CD4-positive, alpha-beta T cell treated with Interleukin-6 for 4 hours (primary cell): ENCODE data around the gene KRTAP7-1.
A peak's percentile ranks its signal among the peaks of the same experiment; 100 is the strongest.

ENCODE experiments used
- DNase-seq: peaks from one replicate; pipeline ENCODE4 v3.0.0-alpha.2; 2020; ENCODE audit warnings: mixed read lengths

Gene KRTAP7-1, protein sequence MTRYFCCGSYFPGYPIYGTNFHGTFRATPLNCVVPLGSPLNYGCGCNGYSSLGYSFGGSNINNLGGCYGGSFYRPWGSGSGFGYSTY

DNA sequence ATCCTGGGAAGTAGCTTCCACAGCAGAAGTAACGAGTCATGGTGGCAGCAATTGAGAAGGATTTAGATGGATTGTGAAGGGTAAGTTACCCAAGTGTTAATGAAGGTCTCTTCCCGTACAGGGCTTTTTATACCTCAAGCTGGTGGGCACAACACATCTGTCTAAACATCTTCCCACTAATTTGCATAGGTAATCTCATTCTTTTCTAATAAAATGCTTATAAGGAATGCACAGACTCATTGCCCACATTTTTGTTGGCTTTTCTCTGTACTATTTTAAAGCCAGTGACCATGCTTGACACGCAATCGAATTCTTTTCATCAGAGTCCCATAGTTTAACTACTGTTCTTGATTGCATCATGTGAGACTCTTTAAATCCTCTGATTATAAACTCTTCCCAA is at the start of gene KRTAP7-1:
TSS of gene KRTAP7-1 (minus strand) at position 101 of the 400 bp plus-strand sequence. CDS start at position 40, 61 bp downstream.
- DNase-seq, result no peak

DNA sequence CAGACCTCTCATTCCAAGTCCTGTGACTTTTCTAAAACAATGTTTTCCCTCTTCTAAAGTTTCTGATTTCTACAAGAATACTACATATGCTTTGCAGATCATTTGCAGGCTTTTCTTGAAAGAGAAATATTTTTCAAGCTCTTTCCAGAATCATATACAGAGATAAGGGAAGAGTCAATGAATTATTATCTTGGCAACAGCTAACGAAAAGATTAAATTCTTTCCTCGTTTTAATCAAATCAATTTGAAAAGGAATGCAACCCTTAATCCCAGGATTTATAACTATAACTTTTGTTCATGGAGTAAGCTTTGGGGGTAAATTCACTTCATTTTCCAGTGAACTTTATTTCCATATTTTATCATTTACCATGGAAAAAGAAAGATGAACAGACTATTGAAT is 45.0 kb upstream of the KRTAP7-1 start:
- no peak for DNase-seq

DNA sequence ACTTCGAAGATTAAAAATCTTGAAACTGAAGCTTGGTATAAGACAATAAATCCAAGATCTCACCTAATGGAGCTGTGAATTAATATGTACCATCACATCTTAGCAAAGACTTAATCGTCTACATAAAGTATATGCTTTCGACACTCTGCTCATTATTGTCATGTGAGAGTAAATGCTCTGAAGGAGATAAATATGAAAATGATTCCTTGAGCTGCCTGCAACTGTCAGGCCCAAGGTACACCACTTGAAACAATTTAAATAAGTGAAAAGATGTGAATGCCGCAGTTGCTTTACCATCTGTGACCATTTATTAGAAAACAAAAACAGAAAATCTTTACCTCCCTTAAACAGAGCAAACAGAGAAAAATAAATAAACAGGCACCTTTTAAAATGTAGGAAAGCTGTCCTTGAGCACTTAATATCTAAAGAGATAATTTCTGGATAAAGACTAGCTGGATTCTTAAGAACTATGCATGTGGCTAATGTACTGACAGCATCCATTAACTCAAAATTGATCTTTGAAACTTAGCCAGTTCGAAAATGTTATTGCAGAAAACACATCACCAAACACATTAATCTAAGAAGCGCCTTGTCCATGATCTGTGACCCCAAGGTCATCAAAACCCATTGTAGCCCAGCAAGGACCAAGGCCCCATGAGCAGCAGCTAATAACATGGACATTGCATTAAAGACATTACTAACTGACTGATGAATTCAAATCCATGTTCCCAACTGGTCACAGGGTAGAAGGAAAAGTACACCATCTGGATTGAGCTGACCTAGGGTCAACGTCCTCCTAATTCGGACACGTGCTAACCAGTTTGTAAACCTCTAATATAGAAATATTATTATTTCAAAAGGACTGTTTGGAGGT is 18.3 kb upstream of the KRTAP7-1 start:
- DNase-seq, result no peak

DNA sequence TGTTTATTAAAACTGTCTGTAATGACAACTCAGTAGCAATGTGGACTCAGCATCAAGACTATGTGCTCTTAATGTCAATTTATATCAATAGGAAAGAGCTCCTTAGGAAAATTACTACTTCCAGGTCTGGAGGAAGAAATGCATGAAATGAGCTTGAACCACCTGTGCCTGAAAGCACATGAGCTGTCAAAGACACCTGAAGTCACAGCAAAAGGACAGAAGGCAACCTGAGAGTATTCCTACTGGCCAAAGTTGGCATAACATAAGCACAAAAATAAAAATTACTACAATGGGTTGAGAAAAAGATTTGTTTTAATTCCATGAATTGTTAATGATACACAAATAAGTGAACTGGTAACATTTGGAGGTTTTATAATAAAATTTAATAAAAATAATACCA is 13.4 kb upstream of the KRTAP7-1 start:
- DNase-seq, result no peak

DNA sequence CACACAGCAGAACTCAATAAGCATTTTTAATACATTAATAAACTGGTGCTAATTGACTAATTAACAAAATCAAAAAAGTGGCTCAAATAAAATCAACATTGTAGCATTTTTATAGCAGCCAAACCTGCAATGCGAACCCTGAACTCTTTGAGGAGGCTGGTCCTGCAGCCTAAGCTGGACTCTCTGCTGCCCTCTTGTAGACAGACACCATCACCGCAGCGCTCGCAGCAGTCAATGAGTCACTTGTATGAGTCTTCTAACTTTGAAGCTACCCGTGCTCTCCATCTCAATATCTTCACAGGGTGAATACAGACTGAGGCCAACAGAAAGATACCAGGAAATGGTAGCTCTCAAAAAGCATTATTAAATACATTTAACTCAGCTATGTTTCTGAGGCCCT is 9.7 kb upstream of the KRTAP7-1 start:
- DNase-seq, result peak; percentile 3

DNA sequence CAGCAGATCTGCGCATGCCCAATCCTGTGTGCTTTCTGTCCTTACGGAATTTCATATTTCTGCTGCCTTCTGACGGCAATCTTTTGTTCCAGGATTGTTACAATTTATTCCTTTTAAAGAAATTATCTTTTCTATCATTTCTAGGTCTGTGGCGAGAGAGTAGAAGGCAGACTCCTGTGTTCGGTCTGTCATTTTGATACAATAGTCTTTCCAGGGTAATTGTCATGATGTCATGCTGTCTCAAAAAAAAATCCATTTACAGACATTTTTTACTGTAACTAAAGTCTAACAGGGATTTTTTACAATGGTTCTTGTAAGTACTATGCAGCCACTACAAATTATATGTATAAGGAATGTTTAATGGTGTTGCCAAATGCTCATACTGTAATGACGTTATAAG is 9.0 kb upstream of the KRTAP7-1 start:
- DNase-seq, result no peak

DNA sequence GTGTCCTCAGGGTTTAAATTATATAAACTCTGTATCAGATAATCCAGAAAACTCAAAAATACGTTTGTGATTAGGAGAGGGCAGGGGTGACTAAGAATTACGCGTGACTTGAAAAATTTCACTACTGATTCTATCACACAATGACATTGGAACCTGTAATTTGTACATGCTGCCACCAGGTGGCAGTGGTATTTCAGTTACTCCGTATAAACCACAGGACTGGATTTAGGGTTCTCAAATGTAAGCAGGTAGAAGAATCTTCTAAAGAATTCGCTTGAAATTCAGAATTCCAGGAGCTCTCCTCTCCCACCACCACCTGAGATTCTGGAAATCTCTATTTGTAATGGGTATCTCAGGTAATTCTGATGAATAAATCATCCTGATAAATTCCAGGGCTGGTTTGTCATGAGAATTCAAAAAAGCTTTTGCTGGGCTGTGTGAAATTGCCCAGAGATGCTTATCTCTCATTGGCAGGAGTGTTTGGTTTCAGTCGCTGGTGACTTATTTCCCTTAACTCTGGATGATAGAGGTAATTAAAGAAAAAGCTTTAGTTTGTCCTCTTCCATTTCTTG is 1.7 kb upstream of the KRTAP7-1 start:
- peak; percentile 52 for DNase-seq

DNA sequence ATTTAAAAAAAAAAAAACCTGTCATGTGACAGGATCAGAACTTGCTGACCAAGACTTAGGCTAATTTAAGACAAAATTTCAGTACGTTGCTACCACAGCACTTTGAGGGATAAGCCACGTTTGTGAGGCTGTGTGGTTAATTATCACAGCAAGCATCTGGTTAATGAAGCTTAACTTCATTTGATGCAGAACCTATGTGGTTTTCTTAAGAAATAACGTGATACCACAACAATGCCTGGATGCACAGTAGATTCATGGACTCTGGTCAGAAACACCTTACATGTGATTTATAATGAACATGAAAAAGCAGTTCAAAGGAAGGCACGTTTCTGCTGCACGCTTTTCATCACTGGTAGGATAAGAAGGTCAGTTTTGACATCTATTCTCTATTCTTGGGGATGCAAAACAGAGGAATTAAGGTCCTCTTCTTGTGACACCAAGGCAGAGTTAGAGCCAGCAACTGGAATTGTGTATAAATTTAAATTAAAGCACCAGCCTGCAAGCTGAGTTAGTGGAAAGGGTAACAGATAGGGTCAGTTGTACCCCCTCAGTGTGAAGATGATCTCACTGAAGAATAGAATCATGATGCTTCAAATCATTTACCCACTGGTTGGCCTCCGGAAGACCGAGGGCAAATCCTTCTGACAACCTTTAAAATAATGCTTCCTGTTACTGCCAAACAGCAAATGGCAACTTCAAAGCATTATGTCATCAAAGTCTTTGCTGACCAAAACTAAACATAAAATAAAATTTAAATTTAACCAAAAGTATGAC is 10.5 kb downstream of the KRTAP7-1 start:
- DNase-seq, result no peak

DNA sequence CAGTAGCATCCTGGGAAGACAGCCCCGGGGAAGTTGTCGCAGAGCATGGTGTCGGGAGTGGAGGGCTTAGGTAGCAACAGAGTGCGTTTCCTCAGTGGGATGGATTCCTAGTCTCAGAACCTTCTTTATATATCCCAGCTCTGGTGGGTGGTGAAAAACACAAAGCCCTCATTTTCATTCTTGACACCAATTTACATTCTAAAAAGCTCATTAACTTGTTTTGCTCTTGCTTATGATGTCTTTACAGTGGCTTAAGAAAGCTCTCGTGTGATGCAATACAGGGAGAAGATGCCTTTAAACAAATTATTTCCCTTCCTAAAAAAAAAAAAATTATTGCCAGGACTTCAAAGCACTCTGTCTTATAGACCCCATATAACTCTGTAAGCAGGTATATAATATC is 16.4 kb downstream of the KRTAP7-1 start, which contains the start of gene KRTAP8-1:
TSS of gene KRTAP8-1 (minus strand) at position 101 of the 400 bp plus-strand sequence. CDS start at position 47, 54 bp downstream.
- no peak for DNase-seq

DNA sequence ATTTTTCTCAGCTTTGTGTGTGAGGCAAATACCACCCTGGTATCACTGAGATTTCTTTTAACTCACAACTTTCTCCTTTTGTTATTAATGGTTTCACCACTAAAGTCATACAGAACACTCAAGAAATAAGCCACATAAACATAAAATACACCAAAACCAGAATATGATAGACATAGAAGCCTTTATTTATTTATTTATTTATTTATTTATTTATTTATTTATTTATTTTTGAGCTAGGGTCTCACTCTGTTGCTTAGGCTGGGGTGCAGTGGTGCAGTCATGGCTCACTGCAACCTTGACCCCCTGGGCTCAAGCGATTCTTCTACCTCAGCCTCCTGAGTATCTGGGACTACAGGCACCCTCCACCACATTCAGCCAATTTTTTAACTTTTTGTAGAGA is 29.0 kb downstream of the KRTAP7-1 start:
- DNase-seq, result no peak

DNA sequence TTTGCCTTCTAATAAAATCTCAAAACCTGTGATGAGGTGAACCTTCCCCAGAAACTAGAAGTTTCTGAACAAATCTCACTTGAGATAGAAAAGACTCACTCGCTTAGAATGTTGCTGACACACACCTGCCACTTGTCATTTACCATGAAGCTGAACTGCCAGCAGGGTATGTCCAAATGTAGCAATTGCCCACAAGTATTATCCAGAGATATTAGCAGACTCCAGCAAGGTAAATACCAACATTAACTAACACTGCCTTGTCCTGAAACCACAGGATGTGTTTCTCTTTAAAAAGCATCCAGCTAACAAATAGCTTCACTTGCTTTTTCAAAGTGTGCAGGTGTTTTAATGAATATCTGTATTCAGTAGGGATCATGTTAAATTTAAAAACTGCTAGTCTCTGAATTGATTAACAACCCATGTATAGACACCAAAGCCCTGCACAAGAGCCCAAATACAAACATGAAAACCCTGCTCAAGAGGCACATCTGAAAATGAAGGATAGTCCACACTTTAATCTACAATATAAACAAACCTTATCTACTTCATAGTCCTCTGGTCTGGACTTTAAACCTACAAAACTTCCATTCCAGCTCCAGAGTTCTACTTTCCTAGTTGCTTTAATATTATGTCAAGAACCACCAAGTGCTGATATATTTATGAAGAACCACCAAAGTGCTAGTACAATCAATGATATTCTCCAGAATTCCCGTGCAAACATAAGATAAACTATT is 35.8 kb downstream of the KRTAP7-1 start:
- no peak for DNase-seq

DNA sequence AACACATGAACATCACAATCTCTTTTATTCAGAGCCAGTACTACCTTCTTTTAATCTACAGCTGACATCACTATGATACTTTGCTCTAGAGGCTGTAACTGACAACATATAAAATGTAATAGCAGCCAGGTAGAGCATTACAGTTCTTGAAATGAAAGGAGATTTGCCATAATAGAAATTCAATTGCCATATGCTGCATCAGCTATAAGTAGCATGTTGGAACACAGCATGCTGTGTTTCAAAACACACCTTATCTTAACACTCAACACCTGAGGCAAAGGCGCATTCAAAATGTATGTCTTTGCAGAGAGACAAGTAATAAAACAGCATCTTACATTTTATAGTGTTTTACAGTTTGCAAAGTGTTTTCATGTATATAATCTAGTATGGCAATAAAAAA is 50.3 kb downstream of the KRTAP7-1 start:
- DNase-seq, result no peak
